IMR-90 (cell line): Measurements from ENCODE around the gene HIVEP3. TPM values are rescaled to one million over a fixed set of nuclear protein-coding genes. Genes with fewer than 3 reads are reported as not detected.

Experiments
- ATAC-seq: fragments of 200-7000 bp; cut with Tn5 transposase; 2 replicates; pipeline ENCODE4 v1.9.1; 2020; ENCODE audit warnings: low read depth, mild to moderate bottlenecking, moderate library complexity
- BruUV-seq: library from RNA; stranded (reverse); fragments of 400-500 nt; replicated peaks from 2 replicates; lab custom pipeline; 2021; lab: Mats Ljungman, UMichigan
- CTCF ChIA-PET: fragments of 300-600 bp; formaldehyde crosslinking; extraction: SDS; loops from one replicate; lab custom pipeline; 2021; ENCODE audit warnings: antibody characterized with exemption; lab: Yijun Ruan, JAX
- POLR2A ChIA-PET: fragments of 300-600 bp; sonication (Branson Sonifier 250); formaldehyde crosslinking; loops from one replicate; lab custom pipeline; 2022; ENCODE audit warnings: antibody characterized with exemption; ENCODE audit not compliant: unreplicated experiment; lab: Charles Lee
- DNase-seq: peaks from one replicate; pipeline ENCODE4 v3.0.0; 2013
- H2AFZ ChIP-seq: replicated peaks from 2 replicates; pipeline ENCODE3; 2013; ENCODE audit warnings: low read length, mild to moderate bottlenecking; ENCODE audit not compliant: poor library complexity
- H2AK5ac ChIP-seq: 2 replicates; pipeline ENCODE4 v1.6.1; 2013; ENCODE audit warnings: low read depth, low read length, inconsistent platforms
- H2AK9ac ChIP-seq: replicated peaks from 2 replicates; pipeline ENCODE3; 2013; ENCODE audit warnings: mild to moderate bottlenecking, low read depth, low read length, moderate library complexity; ENCODE audit not compliant: poor library complexity
- H2BK120ac ChIP-seq: 2 replicates; pipeline ENCODE4 v1.6.1; 2013; ENCODE audit warnings: low read depth, low read length, inconsistent platforms
- H2BK15ac ChIP-seq: 3 replicates; pipeline ENCODE4 v1.6.1; 2013; ENCODE audit warnings: low read depth, low read length, inconsistent platforms
- H2BK20ac ChIP-seq: 2 replicates; pipeline ENCODE4 v1.6.1; 2013; ENCODE audit warnings: low read depth, mild to moderate bottlenecking, inconsistent platforms, low read length, moderate library complexity
- H2BK5ac ChIP-seq: 2 replicates; pipeline ENCODE4 v1.6.1; 2013; ENCODE audit warnings: mild to moderate bottlenecking, low read depth, low read length, inconsistent platforms; ENCODE audit not compliant: poor library complexity, severe bottlenecking
- H3K14ac ChIP-seq: replicated peaks from 2 replicates; pipeline ENCODE4 v1.6.1; 2013; ENCODE audit warnings: low read depth, low read length, inconsistent platforms
- H3K18ac ChIP-seq: 2 replicates; pipeline ENCODE4 v1.6.1; 2013; ENCODE audit warnings: low read depth, low read length, control low read depth
- H3K23ac ChIP-seq: 2 replicates; pipeline ENCODE4 v1.6.1; 2013; ENCODE audit warnings: low read depth, low read length, inconsistent platforms
- H3K27ac ChIP-seq: 2 replicates; pipeline ENCODE4 v1.5.1; 2013; ENCODE audit warnings: mild to moderate bottlenecking, control low read depth, low read length; ENCODE audit not compliant: insufficient read depth
- H3K27me3 ChIP-seq: 2 replicates; pipeline ENCODE4 v1.6.1; 2013; ENCODE audit warnings: low read length; ENCODE audit not compliant: control insufficient read depth, insufficient read depth
- H3K36me3 ChIP-seq: 2 replicates; pipeline ENCODE4 v1.6.1; 2013; ENCODE audit warnings: low read length, mixed read lengths; ENCODE audit not compliant: control insufficient read depth, insufficient read depth
- H3K4ac ChIP-seq: 2 replicates; pipeline ENCODE4 v1.6.1; 2013; ENCODE audit warnings: low read depth, low read length, inconsistent platforms
- H3K4me1 ChIP-seq: 2 replicates; pipeline ENCODE4 v1.6.1; 2013; ENCODE audit warnings: low read length, mixed read lengths; ENCODE audit not compliant: control insufficient read depth, insufficient read depth
- H3K4me2 ChIP-seq: 2 replicates; pipeline ENCODE4 v1.6.1; 2013; ENCODE audit warnings: low read depth, mild to moderate bottlenecking, control low read depth, low read length, moderate library complexity
- H3K4me3 ChIP-seq: 2 replicates; pipeline ENCODE4 v1.5.1; 2013; ENCODE audit warnings: low read depth, mild to moderate bottlenecking, control low read depth, low read length, moderate library complexity; ENCODE audit not compliant: insufficient read depth
- H3K56ac ChIP-seq: 2 replicates; pipeline ENCODE4 v1.6.1; 2013; ENCODE audit warnings: low read length, inconsistent platforms; ENCODE audit not compliant: insufficient read depth; ENCODE audit errors: extremely low read depth
- H3K79me1 ChIP-seq, 2 experiments: 2 replicates each; pipeline ENCODE4 v1.6.1; 2013; ENCODE audit warnings: low read length in 2 of 2, inconsistent platforms in 1 of 2, low read depth in 1 of 2
- H3K9ac ChIP-seq: 2 replicates; pipeline ENCODE4 v1.6.1; 2013; ENCODE audit warnings: low read depth, low read length, control low read depth
- H3K9me1 ChIP-seq: 2 replicates; pipeline ENCODE4 v1.6.1; 2013; ENCODE audit warnings: low read length, inconsistent platforms; ENCODE audit not compliant: insufficient read depth
- H3K9me3 ChIP-seq: 2 replicates; pipeline ENCODE4 v1.6.1; 2013; ENCODE audit warnings: low read length; ENCODE audit not compliant: control insufficient read depth, insufficient read depth
- H4K20me1 ChIP-seq: 2 replicates; pipeline ENCODE4 v1.6.1; 2013; ENCODE audit warnings: low read length, inconsistent platforms; ENCODE audit not compliant: insufficient read depth
- H4K5ac ChIP-seq: 2 replicates; pipeline ENCODE4 v1.6.1; 2013; ENCODE audit warnings: mild to moderate bottlenecking, low read depth, low read length, control low read depth
- H4K8ac ChIP-seq, 2 experiments: 2 replicates each; pipeline ENCODE4 v1.6.1; 2013; ENCODE audit warnings: low read depth in 2 of 2, low read length in 2 of 2, control low read depth in 1 of 2, inconsistent platforms in 1 of 2
- H4K91ac ChIP-seq: 2 replicates; pipeline ENCODE4 v1.6.1; 2013; ENCODE audit warnings: low read depth, low read length, inconsistent platforms; ENCODE audit not compliant: insufficient read depth
- BHLHE40 ChIP-seq: fragments of 150-350 bp; IDR thresholded peaks from 2 replicates; pipeline ENCODE4 v1.6.1; 2016; ENCODE audit warnings: mild to moderate bottlenecking, low read depth, low read length
- MAFK ChIP-seq: IDR thresholded peaks from 2 replicates; pipeline ENCODE4 v1.6.1; 2012; ENCODE audit warnings: low read depth, low read length, improper control_type of control experiment
- WGBS, 2 experiments: methylation state at CpG; one replicate each; pipeline versions ENCODE4 v1.1.5 to v1.1.7; 2013; ENCODE audit warnings: missing lambda C conversion rate in 2 of 2; ENCODE audit not compliant: insufficient read length in 1 of 2; ENCODE audit errors: extremely low coverage in 2 of 2; 5-methylcytosine and 5-hydroxymethylcytosine counted together
- dilution Hi-C: fragments of 300-500 bp; cut with HindIII; formaldehyde crosslinking; loops from one replicate; pipeline ENCODE4 v1.14.3; 2018; ENCODE audit warnings: low sequenced_read_pairs; ENCODE audit not compliant: unreplicated experiment
- in situ Hi-C: fragments of 300-500 bp; cut with MboI; formaldehyde crosslinking; loops from 3 replicates; pipeline ENCODE4 v1.14.3; 2019; ENCODE audit warnings: low sequenced_read_pairs, inconsistent platforms, mixed read lengths
- intact Hi-C: fragments of 100-400 bp; cut with micrococcal nuclease; formaldehyde crosslinking; loops from 2 replicates; pipeline ENCODE4 v1.10.0; 2022
- polyA plus RNA-seq, 3 experiments: library from polyadenylated mRNA; depleted of rRNA; stranded (reverse); fragments of >200 nt; gene quantifications; 2 replicates each; pipeline ENCODE4 v1.2.3, GENCODE V29; 2012; ENCODE audit warnings: low replicate concordance in 1 of 3
- total RNA-seq: library from RNA; depleted of rRNA; stranded (reverse); fragments of >200 nt; gene quantifications from 2 replicates; pipeline ENCODE4 v1.2.3, GENCODE V29; 2012
- TF ChIP-seq, protein P1 (sequence below): fragments of 150-350 bp; IDR thresholded peaks from 2 replicates; pipeline ENCODE4 v1.6.1; 2017; ENCODE audit warnings: mild to moderate bottlenecking, antibody characterized with exemption, low read length, low read depth

Gene HIVEP3
- total and polyA plus RNA-seq, 2 of the 4 experiments (the other 2 are of a cell fraction), result 1.4 to 4.0 TPM

GRCh38 chr1:41698916-41699860 lies 219.5 kb downstream of the HIVEP3 start:
- no peaks in the 10 kb centered on the region for H3K9me3 ChIP-seq
- no peak overlapping the region for H4K91ac ChIP-seq
- ATAC-seq (peak; percentile 35; the same call in 1 of the 2 replicates), DNase-seq (peak; percentile 62)
- no peaks in the 10 kb centered on the region for H3K4me1 ChIP-seq
- H3K27me3 ChIP-seq, result no peaks in the 10 kb centered on the region; the same call in 1 of the 2 replicates
- H3K18ac ChIP-seq, result no peak overlapping the region
- no peak overlapping the region for H2BK120ac ChIP-seq
- no peak overlapping the region for H3K27ac ChIP-seq
- TF ChIP-seq, protein P1, sequence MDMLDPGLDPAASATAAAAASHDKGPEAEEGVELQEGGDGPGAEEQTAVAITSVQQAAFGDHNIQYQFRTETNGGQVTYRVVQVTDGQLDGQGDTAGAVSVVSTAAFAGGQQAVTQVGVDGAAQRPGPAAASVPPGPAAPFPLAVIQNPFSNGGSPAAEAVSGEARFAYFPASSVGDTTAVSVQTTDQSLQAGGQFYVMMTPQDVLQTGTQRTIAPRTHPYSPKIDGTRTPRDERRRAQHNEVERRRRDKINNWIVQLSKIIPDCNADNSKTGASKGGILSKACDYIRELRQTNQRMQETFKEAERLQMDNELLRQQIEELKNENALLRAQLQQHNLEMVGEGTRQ, result peak; percentile 62
- 0 out of 2 replicates have a peak, but pooled peaks have one; percentile 4 for TF ChIP-seq BHLHE40
- no peak for TF ChIP-seq MAFK
- dilution Hi-C loops (no loop called here), intact Hi-C loops (no loop called here), in situ Hi-C loops (no loop called here)
- H2BK15ac ChIP-seq, result no peak overlapping the region
- ChIA-PET POLR2A (no interaction called here), CTCF (no interaction called here)
- H3K4me3 ChIP-seq, result no peak overlapping the region
- no peak overlapping the region for H3K23ac ChIP-seq
- 29% methylated on average over 3 of the region's 19 CpGs; no CpG with 5 or more reads in 1 of the 2 experiments for WGBS, 2 experiments
- H3K4me2 ChIP-seq, result no peak overlapping the region
- H2BK20ac ChIP-seq, result no peak overlapping the region
- no peak overlapping the region for H4K5ac ChIP-seq
- no peaks in the 10 kb centered on the region for H3K36me3 ChIP-seq
- H3K14ac ChIP-seq, result no peak overlapping the region; the same call in 1 of the 2 replicates
- no peaks in the 10 kb centered on the region for H3K79me1 ChIP-seq
- peak overlapping the region; percentile 64 for H2AFZ ChIP-seq
- H4K20me1 ChIP-seq, result no peaks in the 10 kb centered on the region
- H2AK5ac ChIP-seq, result no peak overlapping the region; the same call in 1 of the 2 replicates
- no peak overlapping the region for H3K4ac ChIP-seq
- H2BK5ac ChIP-seq, result no peak overlapping the region
- no peak overlapping the region for H4K8ac ChIP-seq
- no peak overlapping the region for H3K56ac ChIP-seq
- BruUV-seq, result no TSS peak
- peaks cover 5% of the 10 kb centered on the region; the same call in 1 of the 2 replicates for H3K9me1 ChIP-seq
- no peak overlapping the region for H2AK9ac ChIP-seq
- no peak overlapping the region for H3K9ac ChIP-seq
